ENCODE data around the gene CSNK1G2.

The CSNK1G2 gene

GRCh38 chr19:1941146-1942077 lies at the start of gene CSNK1G2:
CSNK1G2 (plus strand) TSS chr19:1941172; CDS start chr19:1969773, 28,601 bp downstream.
- DNase-seq: no peak

GRCh38 chr19:1893791-1894190 lies 47.2 kb upstream of the CSNK1G2 start:
- peak; percentile 49 for DNase-seq

GRCh38 chr19:1896508-1896907 lies 44.5 kb upstream of the CSNK1G2 start:
- DNase-seq: peak; percentile 63

GRCh38 chr19:1901940-1902404 lies 39.0 kb upstream of the CSNK1G2 start:
- DNase-seq: peak; percentile 99

- DNase-seq: no peak
These were observed 38.0 kb upstream of the CSNK1G2 start for GRCh38 chr19:1902923-1903322.

- no peak for DNase-seq
These were observed 36.2 kb upstream of the CSNK1G2 start for GRCh38 chr19:1904860-1905109.

- DNase-seq: peak; percentile 99
These were observed 35.7 kb upstream of the CSNK1G2 start, which contains the start of the genes ADAT3 and SCAMP4 for GRCh38 chr19:1905110-1905862. ADAT3 (plus strand) TSS chr19:1905399; CDS start chr19:1912048, 6,649 bp downstream. SCAMP4 (plus strand) TSS chr19:1905399; CDS start chr19:1915020, 9,621 bp downstream.

- DNase-seq: no peak
These were observed 35.1 kb upstream of the CSNK1G2 start for GRCh38 chr19:1905863-1906375.

GRCh38 chr19:1906985-1907562 lies 33.9 kb upstream of the CSNK1G2 start:
- DNase-seq: no peak

- no peak for DNase-seq
These were observed 33.2 kb upstream of the CSNK1G2 start for GRCh38 chr19:1907563-1908363.

- no peak for DNase-seq
These were observed 32.7 kb upstream of the CSNK1G2 start for GRCh38 chr19:1908364-1908678.

- no peak for DNase-seq
These were observed 31.3 kb upstream of the CSNK1G2 start for GRCh38 chr19:1909761-1910080.

GRCh38 chr19:1910177-1910576 lies 30.8 kb upstream of the CSNK1G2 start:
- peak; percentile 30 for DNase-seq

- no peak for DNase-seq
These were observed 29.9 kb upstream of the CSNK1G2 start for GRCh38 chr19:1911098-1911497.

- no peak for DNase-seq
These were observed 29.0 kb upstream of the CSNK1G2 start for GRCh38 chr19:1911995-1912394.

GRCh38 chr19:1912760-1913505 lies 28.0 kb upstream of the CSNK1G2 start:
- DNase-seq: no peak

- no peak for DNase-seq
These were observed 27.0 kb upstream of the CSNK1G2 start for GRCh38 chr19:1913781-1914577.

- no peak for DNase-seq
These were observed 26.1 kb upstream of the CSNK1G2 start for GRCh38 chr19:1914826-1915341.

- peak; percentile 87 for DNase-seq
These were observed 23.8 kb upstream of the CSNK1G2 start for GRCh38 chr19:1917146-1917545.

GRCh38 chr19:1917926-1918325 lies 23.0 kb upstream of the CSNK1G2 start:
- DNase-seq: no peak

- DNase-seq: no peak
These were observed 22.0 kb upstream of the CSNK1G2 start for GRCh38 chr19:1918975-1919374.

Data from MV-4-11 (cell line).